Measurements from ENCODE around the gene CDC25B. TPM values are rescaled to one million over a fixed set of nuclear protein-coding genes. Genes with fewer than 3 reads are reported as not detected.
A peak's percentile ranks its signal among the peaks of the same experiment; 100 is the strongest.

The CDC25B gene
- total RNA-seq (10 to 100 TPM in 3 of 4 donors, 1 to 10 TPM in 1; 10.0 to 12.2 (median 11.4) TPM), polyA plus RNA-seq (7.9 TPM)
- long read RNA-seq, donor 1, partial matches to known transcripts: 7 of 13 reads
- long read RNA-seq, donor 1, other reads (novel, unspliced or antisense): 2 of 13 reads
- long read RNA-seq, donor 2, partial matches to known transcripts: 4 of 8 reads
- long read RNA-seq, donor 2, other reads (novel, unspliced or antisense): 1 of 8 reads
- long read RNA-seq, donor 3, transcript CDC25B-206 (16 exons, 1,960 nt): major isoform, 8 of 33 reads
- long read RNA-seq, donor 3, partial matches to known transcripts: 15 of 33 reads
- long read RNA-seq, donor 3, other reads (novel, unspliced or antisense): 2 of 33 reads
- long read RNA-seq, donor 4, partial matches to known transcripts: 3 of 8 reads
- long read RNA-seq, donor 4, other reads (novel, unspliced or antisense): 2 of 8 reads

- intact Hi-C loops (cut with DNase I): no loop called here
- Histone ChIP-seq H3K9me3 (ENCODE audit: control insufficient read depth, low read length) (no peaks in the 10 kb centered on the region), H3K4me1 (ENCODE audit: control insufficient read depth, insufficient read depth, low read length) (no peaks in the 10 kb centered on the region), H3K27me3 (ENCODE audit: control insufficient read depth, insufficient read depth) (no peaks in the 10 kb centered on the region), H3K27ac (ENCODE audit: low read length) (peak within 1 kb of the TSS; percentile 98), H3K4me3 (ENCODE audit: low read length) (peak within 1 kb of the TSS; percentile 57)
- WGBS: under 1% methylated on average over 65 of the region's 69 CpGs
- peak; percentile 96 for ATAC-seq
- peak; percentile 95 to 99 (median 97) for DNase-seq
Measured at GRCh38 chr20:3795511-3796468, at the start of gene CDC25B. CDC25B (plus strand) TSS chr20:3796310; CDS start chr20:3796532, 222 bp downstream.

DNA sequence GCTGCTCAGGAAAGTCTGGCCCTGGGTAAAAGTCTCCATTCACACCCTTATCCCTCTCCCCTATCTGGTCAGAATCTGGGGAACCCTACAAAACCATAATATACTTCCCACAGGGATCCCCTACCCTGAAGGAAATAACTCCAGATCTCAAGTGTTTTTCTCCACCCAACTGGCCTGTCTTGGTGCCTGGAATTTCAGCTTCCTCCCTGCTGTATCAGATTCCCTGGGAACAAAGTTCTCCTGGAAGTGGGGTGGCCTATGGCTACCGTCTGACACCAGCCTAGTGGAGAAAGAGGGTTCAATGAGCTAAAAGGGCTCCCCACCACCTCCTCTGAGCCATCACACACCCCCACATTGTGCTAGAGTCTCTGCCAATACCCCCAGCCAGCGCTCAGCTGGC, 48.6 kb upstream of the CDC25B start:
- ATAC-seq: no peak
- no peak overlapping the region for H3K27ac ChIP-seq (ENCODE audit: low read length)
- DNase-seq: no peak
- H3K4me3 ChIP-seq (ENCODE audit: low read length): no peak overlapping the region
- no peaks in the 10 kb centered on the region for H3K27me3 ChIP-seq (ENCODE audit: control insufficient read depth, insufficient read depth)
- WGBS: 79% methylated on average over 2 of the region's 2 CpGs
- no peaks in the 10 kb centered on the region for H3K9me3 ChIP-seq (ENCODE audit: control insufficient read depth, low read length)
- intact Hi-C loops (cut with DNase I): no loop called here
- no peaks in the 10 kb centered on the region for H3K4me1 ChIP-seq (ENCODE audit: control insufficient read depth, insufficient read depth, low read length)

DNA sequence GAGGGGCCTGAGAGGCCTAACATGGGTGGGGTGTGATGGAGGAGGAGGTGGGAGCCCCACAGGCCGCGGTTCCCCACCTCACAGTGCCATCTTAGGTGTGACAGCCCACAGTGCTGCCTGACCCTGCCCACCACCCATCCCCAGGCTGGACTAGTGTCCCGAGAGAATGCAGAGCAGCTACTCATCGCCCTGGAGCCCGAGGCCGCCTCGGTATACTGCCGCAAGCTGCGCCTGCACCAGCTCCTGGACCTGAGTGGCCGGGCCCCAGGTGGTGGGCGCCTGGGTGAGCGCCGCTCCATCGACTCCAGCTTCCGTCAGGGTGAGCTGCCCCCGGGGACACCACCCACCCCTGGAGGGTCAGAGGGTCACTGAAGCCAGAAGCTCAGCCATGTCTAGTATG, 48.0 kb upstream of the CDC25B start:
- H3K4me3 ChIP-seq (ENCODE audit: low read length): no peak overlapping the region
- H3K27ac ChIP-seq (ENCODE audit: low read length): no peak overlapping the region
- H3K9me3 ChIP-seq (ENCODE audit: control insufficient read depth, low read length): no peaks in the 10 kb centered on the region
- no peaks in the 10 kb centered on the region for H3K27me3 ChIP-seq (ENCODE audit: control insufficient read depth, insufficient read depth)
- 92% methylated on average over 16 of the region's 16 CpGs for WGBS
- intact Hi-C loops (cut with DNase I): no loop called here
- ATAC-seq (no peak), DNase-seq (peak in 1 of 3 donors; percentile 62)
- no peaks in the 10 kb centered on the region for H3K4me1 ChIP-seq (ENCODE audit: control insufficient read depth, insufficient read depth, low read length)

GRCh38 chr20:3749087-3749688, 46.9 kb upstream of the CDC25B start:
- Histone ChIP-seq H3K27ac (ENCODE audit: low read length) (no peak overlapping the region), H3K9me3 (ENCODE audit: control insufficient read depth, low read length) (no peaks in the 10 kb centered on the region), H3K4me3 (ENCODE audit: low read length) (no peak overlapping the region), H3K27me3 (ENCODE audit: control insufficient read depth, insufficient read depth) (no peaks in the 10 kb centered on the region), H3K4me1 (ENCODE audit: control insufficient read depth, insufficient read depth, low read length) (no peaks in the 10 kb centered on the region)
- intact Hi-C loops (cut with DNase I): no loop called here
- WGBS: 77% methylated on average over 24 of the region's 24 CpGs
- peak in 1 of 3 donors; percentile 63 for DNase-seq
- no peak for ATAC-seq

DNA sequence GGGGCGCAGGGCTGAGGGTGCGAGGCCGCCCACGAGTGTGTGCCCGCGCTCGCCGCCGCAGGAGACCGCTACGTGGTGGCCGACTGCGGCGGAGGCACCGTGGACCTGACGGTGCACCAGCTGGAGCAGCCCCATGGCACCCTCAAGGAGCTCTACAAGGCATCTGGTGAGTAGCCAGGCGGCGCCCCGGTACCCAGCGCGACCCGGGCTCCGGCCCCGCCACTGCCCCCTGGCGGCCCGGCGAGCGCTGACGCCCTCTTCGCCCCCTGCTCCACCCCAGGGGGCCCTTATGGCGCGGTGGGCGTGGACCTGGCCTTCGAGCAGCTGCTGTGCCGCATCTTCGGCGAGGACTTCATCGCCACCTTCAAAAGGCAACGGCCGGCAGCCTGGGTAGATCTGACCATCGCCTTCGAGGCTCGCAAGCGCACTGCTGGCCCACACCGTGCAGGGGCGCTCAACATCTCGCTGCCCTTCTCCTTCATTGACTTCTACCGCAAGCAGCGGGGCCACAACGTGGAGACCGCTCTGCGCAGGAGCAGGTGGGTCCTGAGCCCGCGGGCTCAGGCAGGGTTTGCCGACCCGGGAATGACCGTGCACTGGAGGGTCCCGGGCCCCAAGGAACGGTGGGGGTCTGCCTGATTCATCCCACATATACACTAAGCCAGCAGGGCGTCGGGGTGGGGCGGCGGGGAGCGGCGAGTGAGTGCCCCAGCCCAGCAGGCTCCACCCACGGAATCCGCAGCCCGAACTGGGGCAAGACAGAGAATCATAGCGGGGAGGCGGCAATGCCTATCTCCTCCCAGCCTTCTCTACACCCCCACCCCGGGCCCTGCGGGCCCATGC, 46.2 kb upstream of the CDC25B start:
- Histone ChIP-seq H3K27me3 (ENCODE audit: control insufficient read depth, insufficient read depth) (no peaks in the 10 kb centered on the region), H3K9me3 (ENCODE audit: control insufficient read depth, low read length) (no peaks in the 10 kb centered on the region), H3K4me1 (ENCODE audit: control insufficient read depth, insufficient read depth, low read length) (no peaks in the 10 kb centered on the region), H3K27ac (ENCODE audit: low read length) (no peak overlapping the region), H3K4me3 (ENCODE audit: low read length) (no peak overlapping the region)
- intact Hi-C loops (cut with DNase I): no loop called here
- WGBS: 56% methylated on average over 72 of the region's 72 CpGs
- DNase-seq: peak in 2 of 3 donors; percentile 69 to 71
- ATAC-seq: no peak

- H3K27ac ChIP-seq (ENCODE audit: low read length): no peak overlapping the region
- DNase-seq (no peak), ATAC-seq (no peak)
- no peaks in the 10 kb centered on the region for H3K27me3 ChIP-seq (ENCODE audit: control insufficient read depth, insufficient read depth)
- 68% methylated on average over 31 of the region's 31 CpGs for WGBS
- H3K4me1 ChIP-seq (ENCODE audit: control insufficient read depth, insufficient read depth, low read length): no peaks in the 10 kb centered on the region
- no peak overlapping the region for H3K4me3 ChIP-seq (ENCODE audit: low read length)
- intact Hi-C loops (cut with DNase I): no loop called here
- no peaks in the 10 kb centered on the region for H3K9me3 ChIP-seq (ENCODE audit: control insufficient read depth, low read length)
Measured at GRCh38 chr20:3751305-3751674, 44.8 kb upstream of the CDC25B start.

GRCh38 chr20:3751675-3752385, 44.3 kb upstream of the CDC25B start:
- 49% methylated on average over 95 of the region's 95 CpGs for WGBS
- Histone ChIP-seq H3K27me3 (ENCODE audit: control insufficient read depth, insufficient read depth) (no peaks in the 10 kb centered on the region), H3K4me1 (ENCODE audit: control insufficient read depth, insufficient read depth, low read length) (no peaks in the 10 kb centered on the region), H3K9me3 (ENCODE audit: control insufficient read depth, low read length) (no peaks in the 10 kb centered on the region), H3K27ac (ENCODE audit: low read length) (no peak overlapping the region), H3K4me3 (ENCODE audit: low read length) (peak overlapping the region; percentile 14)
- DNase-seq: peak; percentile 84 to 94 (median 94)
- ATAC-seq: peak; percentile 77 to 79
- intact Hi-C loops (cut with DNase I): no loop called here

DNA sequence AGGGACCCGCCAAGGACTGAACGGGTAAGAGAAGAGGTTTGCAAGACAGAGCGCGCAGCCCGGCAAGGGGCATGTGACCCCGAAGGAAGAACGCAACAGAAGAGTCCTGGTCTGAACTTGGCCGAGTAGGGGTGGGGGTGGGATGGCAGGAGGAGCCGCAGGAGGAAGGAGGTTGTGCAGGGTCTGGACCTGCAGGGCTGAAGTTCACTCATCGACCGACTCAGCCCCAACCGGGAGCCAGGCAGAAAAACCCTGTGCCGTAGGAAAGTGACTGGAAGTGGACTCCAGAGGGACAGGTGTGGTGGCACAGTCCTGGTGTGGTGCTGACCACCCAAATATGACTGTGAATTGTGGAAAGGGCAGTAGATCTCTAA, 43.7 kb upstream of the CDC25B start:
- H3K4me3 ChIP-seq (ENCODE audit: low read length): peak overlapping the region; percentile 14
- DNase-seq (no peak), ATAC-seq (peak in 1 of 2 donors; percentile 0)
- H3K4me1 ChIP-seq (ENCODE audit: control insufficient read depth, insufficient read depth, low read length): no peaks in the 10 kb centered on the region
- H3K9me3 ChIP-seq (ENCODE audit: control insufficient read depth, low read length): no peaks in the 10 kb centered on the region
- intact Hi-C loops (cut with DNase I): no loop called here
- no peaks in the 10 kb centered on the region for H3K27me3 ChIP-seq (ENCODE audit: control insufficient read depth, insufficient read depth)
- WGBS: 38% methylated on average over 13 of the region's 13 CpGs
- H3K27ac ChIP-seq (ENCODE audit: low read length): no peak overlapping the region

GRCh38 chr20:3753098-3753497, 43.0 kb upstream of the CDC25B start:
- Histone ChIP-seq H3K27me3 (ENCODE audit: control insufficient read depth, insufficient read depth) (no peaks in the 10 kb centered on the region), H3K9me3 (ENCODE audit: control insufficient read depth, low read length) (no peaks in the 10 kb centered on the region), H3K4me3 (ENCODE audit: low read length) (no peak overlapping the region), H3K27ac (ENCODE audit: low read length) (no peak overlapping the region), H3K4me1 (ENCODE audit: control insufficient read depth, insufficient read depth, low read length) (no peaks in the 10 kb centered on the region)
- 44% methylated on average over 4 of the region's 4 CpGs for WGBS
- DNase-seq: peak; percentile 64 to 82 (median 65)
- ATAC-seq: peak; percentile 50 to 53
- intact Hi-C loops (cut with DNase I): no loop called here
